GM19240 (cell line): ENCODE measurements around the gene GPR84.
A peak's percentile ranks its signal among the peaks of the same experiment; 100 is the strongest.

Source experiments
- DNase-seq: peaks from one replicate; pipeline ENCODE4 v3.0.0; 2011; ENCODE audit warnings: low spot score; ENCODE audit not compliant: insufficient read length

Gene GPR84

DNA sequence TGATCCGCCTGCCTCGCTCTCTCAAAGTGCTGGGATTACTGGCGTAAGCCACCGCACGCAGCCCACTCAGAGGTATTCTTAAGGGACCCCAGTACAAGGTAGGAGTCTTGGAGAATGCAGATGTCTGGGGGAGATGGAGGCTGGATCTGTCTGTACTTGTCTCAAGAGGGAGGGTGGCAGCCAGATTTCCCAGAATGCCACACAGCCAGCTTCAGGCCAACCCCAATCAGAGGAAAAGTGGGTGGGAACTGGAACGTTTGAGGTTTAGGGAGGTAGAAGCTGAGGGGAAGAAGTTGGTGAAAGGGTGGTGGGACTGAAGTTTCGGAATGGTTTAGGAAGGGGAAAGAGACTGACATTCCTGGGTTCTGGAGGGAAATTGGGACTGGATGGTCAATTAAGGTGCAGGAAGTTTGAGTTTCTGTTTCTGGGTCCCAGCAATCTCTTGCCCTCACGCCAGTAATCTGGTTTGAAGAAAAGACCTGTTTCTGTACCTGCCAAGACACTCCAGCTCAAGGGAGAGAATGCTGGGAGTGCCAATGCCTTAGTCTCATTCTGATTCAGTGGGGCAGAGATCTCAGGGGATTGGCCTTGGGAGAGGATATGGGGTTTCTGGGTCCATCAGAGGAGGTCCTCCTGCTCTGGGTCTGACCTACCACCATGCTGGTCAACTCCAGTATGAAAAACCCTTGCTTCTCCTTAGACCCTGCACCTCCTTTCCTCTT, 28.4 kb upstream of the GPR84 start:
- DNase-seq = no peak

- peak; percentile 61 for DNase-seq
Measured at GRCh38 chr12:54390668-54391551, 26.6 kb upstream of the GPR84 start.

GRCh38 chr12:54390176-54390667, 25.9 kb upstream of the GPR84 start:
- no peak for DNase-seq

- no peak for DNase-seq
Measured at GRCh38 chr12:54389607-54390175, 25.4 kb upstream of the GPR84 start.

DNA sequence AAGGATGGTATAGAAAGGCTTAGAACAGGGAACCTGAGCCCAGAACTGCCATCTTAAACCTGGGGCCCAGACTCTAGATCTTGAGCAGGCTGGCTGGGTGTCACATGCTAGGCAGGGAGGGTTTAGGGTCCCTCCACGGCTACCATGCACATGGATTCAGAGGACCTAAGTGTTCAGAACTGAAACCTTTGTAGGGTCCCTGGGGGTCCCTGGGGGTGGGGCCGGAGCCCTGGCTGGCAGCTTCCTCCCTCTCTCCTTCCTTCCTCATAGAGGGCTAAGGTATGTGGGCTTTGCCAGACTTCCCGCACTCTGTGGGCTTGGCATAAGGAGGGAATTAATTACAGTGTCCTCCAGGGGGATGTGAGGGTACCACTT, 24.8 kb upstream of the GPR84 start:
- DNase-seq = no peak

DNA sequence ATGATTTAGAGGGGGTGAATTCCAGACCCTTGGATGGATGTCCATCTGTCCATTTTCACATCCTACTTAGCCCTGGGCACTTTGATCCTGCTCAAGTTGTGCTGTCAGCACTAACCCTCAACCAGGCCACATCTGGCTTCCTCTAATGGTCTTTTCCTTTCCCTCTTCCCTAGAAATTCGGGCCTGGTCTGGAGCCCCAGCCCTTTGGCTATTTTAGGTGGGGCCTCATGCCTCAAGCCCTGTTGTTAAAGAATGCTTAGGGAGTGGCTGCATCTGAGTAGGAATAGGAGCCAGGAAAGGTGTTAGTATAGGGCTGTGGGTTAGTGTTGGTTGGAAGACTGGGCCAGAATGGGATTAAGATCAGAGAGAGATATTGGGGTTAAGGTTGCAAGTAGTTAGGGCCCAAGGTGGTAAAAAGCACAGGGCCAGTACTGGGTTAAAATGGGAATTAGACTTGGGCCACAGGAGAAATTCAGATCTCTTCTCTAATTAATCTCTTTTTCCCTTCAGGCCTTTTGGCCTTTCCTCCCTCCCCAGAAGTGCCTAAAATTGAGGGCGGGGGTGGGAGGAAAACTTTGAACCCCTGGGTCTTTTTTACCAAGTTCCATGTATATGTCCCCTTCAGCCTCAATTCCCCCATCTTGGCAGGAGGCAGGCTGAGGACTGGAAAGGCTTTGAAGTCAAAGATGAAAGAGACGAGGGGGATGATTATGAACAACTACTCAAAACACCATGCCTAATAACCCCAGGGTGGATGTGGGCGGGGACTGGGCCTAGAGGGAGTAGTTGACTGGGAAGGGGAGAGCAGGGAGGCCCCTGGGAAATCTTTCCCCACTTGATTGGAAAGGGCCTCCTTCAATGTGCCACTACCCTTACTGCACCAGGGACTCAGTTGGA, 24.2 kb upstream of the GPR84 start:
- no peak for DNase-seq

DNA sequence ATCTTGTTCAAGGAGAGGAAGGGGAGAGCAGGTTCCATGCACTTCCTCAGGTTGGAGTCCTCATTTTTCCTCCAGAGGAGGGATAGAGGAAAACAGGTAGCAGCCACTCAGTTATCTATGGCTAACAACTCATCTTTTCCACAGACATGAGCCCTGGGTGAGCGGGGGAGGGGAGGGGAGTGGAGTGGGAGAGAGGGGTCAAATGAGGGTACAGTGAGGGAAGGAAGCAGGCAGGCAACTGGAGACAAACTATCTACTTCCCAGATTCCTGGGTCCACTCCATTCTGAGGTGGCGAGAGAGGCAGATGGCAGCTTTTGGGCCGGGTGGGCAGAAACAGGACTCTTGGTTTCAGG, 22.8 kb upstream of the GPR84 start:
- DNase-seq = no peak

DNA sequence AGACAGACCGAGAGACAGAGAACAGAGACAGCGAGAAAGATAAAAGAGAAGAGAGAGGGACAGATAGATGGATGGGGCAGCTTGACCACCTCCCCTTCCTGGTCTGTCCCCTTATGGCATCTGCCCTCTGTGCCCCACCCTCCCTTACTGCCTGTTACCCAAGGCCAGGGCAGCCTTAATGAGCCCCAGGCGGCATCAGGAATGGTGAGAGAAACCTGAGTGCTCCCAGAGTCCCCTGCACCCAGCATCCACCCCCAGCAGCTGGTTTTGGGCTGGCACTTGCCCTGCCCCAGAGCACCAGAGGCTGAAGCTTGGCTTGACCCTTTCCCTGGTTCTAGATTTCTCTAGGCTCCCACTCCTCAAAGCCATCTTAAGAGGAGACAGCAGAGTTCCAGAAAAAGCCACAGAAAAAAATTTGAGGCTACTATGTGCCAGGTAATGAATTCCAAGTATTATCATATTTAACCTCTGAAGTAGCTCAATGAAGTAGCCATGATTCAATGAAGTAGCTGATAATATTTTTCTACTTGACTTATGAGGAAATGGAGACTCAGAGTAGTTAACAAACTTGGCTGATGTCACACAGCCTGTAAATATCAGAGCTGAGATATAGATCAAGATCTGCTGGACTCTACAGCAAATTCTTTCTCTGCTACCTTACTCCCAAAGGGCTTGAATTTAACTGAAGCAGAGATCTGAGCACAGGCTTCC, 22.3 kb upstream of the GPR84 start:
- DNase-seq = no peak

GRCh38 chr12:54385251-54385914, 21.1 kb upstream of the GPR84 start:
- peak; percentile 45 for DNase-seq

- no peak for DNase-seq
Measured at GRCh38 chr12:54384591-54385041, 20.3 kb upstream of the GPR84 start, which contains the start of gene ZNF385A. Gene ZNF385A, minus strand, starts transcription at chr12:54384733. Its CDS starts 219 bp downstream, at chr12:54384514.

- no peak for DNase-seq
Measured at GRCh38 chr12:54383041-54383609, 18.8 kb upstream of the GPR84 start.

DNA sequence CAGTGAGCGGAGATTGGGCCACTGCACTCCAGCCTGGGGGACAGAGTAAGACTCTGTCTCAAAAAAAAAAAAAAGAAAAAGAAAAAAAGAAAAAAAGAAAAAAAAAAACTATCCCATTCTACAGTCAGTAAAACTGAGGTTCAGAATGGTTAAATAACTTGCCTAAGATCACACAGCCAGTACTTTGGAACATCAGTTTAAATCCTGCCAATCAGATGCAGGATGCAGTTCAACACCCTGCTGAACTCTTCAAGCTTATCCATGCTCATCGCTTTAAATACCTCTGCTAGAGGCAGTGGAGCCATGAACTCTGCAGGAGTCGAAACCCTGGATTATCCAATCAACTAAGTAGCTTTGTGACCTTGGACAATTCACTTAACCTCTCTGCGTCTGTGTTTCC, 16.9 kb upstream of the GPR84 start:
- no peak for DNase-seq

DNA sequence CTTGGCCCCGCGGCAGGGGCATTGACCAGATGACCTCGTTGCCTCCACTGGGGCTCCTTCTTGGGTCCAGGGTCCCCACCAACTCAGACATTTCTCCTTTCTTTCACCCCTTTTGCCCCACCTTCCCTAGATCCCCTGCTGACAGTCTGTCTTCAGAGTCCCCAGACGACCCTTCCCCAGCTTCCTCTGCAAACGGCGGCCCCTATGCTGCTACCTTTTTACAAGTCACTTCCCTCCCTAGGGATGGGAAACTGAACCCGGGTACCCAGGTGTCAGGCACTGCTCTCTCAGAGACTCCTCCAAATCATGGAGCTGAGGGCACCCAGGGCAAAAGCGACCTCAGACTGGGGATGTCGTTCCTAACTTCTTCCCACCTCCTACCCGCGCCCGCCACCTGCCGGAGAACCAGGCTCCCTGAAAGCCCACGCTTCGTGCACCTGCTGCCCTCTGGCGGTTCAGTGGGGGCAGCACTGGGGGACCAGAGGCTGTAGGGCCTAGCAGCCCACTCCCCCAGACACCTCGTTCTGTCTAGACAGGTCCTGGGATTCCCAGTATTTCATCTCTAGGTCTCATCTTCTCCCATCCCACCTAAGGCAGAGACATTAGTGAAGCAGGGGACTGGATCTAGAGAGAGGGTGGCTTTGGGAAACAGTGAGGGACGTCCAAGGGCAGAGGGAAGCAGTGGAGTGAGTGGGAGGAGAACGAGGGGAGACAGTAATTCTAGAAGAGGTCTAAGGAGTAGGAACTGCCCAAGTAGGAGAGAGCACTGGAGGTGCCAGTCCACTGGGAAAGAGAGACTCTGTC, 15.3 kb upstream of the GPR84 start:
- peak; percentile 98 for DNase-seq

GRCh38 chr12:54378796-54379397, 14.6 kb upstream of the GPR84 start:
- DNase-seq = no peak

DNA sequence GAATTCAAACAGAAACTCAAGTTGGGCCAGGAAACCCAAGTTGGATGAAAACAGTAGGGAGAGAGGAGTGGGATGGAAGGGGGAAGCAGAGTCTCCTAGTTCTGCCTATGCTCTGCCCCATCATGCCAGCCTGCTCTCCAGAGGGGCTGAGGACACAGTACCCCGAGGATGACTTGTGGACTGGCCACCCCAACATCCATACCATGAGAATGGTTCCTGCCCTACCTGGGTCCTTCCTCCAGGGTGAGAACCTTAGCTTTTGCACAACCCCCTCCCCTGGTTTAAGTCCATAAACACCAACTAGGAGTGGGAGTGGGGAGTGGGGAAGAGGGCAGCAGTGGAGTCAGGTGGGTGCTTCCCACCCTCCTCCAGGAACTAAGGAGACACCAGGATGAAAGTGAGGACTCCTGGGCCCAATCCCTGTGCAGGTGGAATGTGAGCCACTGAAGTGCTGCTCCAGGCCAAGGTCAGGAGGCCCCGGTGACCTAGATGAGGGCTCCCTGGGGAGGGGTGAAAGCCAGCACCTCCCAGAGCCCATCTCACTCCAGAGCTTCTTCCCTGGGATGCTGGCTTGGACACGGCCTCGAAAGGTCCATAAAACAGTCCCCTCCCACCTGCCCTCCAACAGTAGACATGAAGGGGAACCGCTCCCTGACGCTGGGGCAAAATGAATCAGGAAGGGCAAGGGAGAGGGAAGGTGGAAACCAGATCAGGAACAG, 13.7 kb upstream of the GPR84 start:
- DNase-seq = no peak

DNA sequence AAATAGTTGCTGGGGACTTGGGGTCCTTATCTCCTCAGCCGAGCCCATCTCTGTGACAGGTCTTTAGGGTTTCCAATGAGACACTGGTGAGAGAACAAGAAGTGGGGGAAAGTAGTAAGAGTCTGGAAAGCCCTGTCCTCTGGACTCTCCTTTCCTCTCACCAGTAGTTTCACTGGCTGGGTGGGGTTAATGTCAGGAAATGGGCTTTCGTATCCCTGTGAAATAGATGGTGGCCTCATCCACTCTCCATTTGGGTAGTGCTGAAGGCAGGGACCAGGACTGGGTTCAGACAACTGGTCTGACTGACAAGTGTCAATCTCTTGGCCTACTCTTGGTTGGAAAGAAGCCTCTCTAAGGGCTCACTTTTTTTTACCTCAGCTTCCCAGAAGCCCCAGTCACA, 12.7 kb upstream of the GPR84 start:
- DNase-seq = no peak

GRCh38 chr12:54376596-54376995, 12.3 kb upstream of the GPR84 start:
- DNase-seq = no peak

DNA sequence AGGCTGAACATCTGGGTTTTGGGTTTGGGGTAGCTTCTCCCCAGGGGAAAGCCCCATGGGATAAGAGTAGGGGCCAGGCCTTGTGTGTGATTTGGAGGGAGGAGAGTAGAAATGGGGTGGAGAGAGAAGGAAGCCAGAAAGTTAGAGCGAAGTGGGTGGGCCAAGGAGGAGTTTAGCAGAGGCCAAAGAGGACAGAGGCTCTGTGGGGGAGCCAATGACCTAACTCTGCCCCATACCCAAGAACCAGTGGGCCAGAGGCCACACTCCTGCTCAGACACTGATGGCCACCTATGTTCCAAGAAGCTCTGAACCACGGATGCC, 10.9 kb upstream of the GPR84 start:
- DNase-seq = no peak
